ENCODE data around the gene ATP1B2.

ATP1B2 gene

GRCh38 chr17:7644775-7645174 is 6.0 kb upstream of the ATP1B2 start:
- Histone ChIP-seq H3K27me3 (ENCODE audit: insufficient read depth, low read length) (no peaks in the 10 kb centered on the region), H4K20me1 (ENCODE audit: insufficient read depth, low read length) (no peaks in the 10 kb centered on the region), H3K9me3 (ENCODE audit: low read length) (no peaks in the 10 kb centered on the region), H3K4me1 (ENCODE audit: insufficient read depth, low read length, severe bottlenecking) (no peaks in the 10 kb centered on the region), H3K9ac (ENCODE audit: low read length) (no peak overlapping the region), H3K36me3 (ENCODE audit: insufficient read depth, low read length) (no peaks in the 10 kb centered on the region), H3K27ac (ENCODE audit: low read depth, low read length, poor library complexity, severe bottlenecking) (no peak overlapping the region), H3K4me3 (ENCODE audit: low read depth, low read length, poor library complexity, severe bottlenecking) (no peak overlapping the region), H3K79me2 (ENCODE audit: insufficient read depth, low read length) (no peaks in the 10 kb centered on the region), H3K4me2 (ENCODE audit: low read length) (no peak overlapping the region), H3K9me2 (ENCODE audit: low read depth, low read length) (no peaks in the 10 kb centered on the region), H2AFZ (ENCODE audit: low read length) (no peak overlapping the region), H3F3A (ENCODE audit: insufficient read depth, low read length) (no peaks in the 10 kb centered on the region)
- TF ChIP-seq EZH2 (IDR thresholded peaks at IDR 0.05; ENCODE audit: borderline replicate concordance, low read length): no peak
- TF ChIP-seq, protein P1, sequence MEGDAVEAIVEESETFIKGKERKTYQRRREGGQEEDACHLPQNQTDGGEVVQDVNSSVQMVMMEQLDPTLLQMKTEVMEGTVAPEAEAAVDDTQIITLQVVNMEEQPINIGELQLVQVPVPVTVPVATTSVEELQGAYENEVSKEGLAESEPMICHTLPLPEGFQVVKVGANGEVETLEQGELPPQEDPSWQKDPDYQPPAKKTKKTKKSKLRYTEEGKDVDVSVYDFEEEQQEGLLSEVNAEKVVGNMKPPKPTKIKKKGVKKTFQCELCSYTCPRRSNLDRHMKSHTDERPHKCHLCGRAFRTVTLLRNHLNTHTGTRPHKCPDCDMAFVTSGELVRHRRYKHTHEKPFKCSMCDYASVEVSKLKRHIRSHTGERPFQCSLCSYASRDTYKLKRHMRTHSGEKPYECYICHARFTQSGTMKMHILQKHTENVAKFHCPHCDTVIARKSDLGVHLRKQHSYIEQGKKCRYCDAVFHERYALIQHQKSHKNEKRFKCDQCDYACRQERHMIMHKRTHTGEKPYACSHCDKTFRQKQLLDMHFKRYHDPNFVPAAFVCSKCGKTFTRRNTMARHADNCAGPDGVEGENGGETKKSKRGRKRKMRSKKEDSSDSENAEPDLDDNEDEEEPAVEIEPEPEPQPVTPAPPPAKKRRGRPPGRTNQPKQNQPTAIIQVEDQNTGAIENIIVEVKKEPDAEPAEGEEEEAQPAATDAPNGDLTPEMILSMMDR (IDR thresholded peaks at IDR 0.05; ENCODE audit: low read length): no peak

GRCh38 chr17:7646457-7646856 is 4.3 kb upstream of the ATP1B2 start:
- Histone ChIP-seq H3K79me2 (ENCODE audit: insufficient read depth, low read length) (no peaks in the 10 kb centered on the region), H3K27ac (ENCODE audit: low read depth, low read length, poor library complexity, severe bottlenecking) (no peak overlapping the region), H3K4me3 (ENCODE audit: low read depth, low read length, poor library complexity, severe bottlenecking) (no peak overlapping the region), H2AFZ (ENCODE audit: low read length) (no peak overlapping the region), H3K9me2 (ENCODE audit: low read depth, low read length) (no peaks in the 10 kb centered on the region), H3K27me3 (ENCODE audit: insufficient read depth, low read length) (no peaks in the 10 kb centered on the region), H3F3A (ENCODE audit: insufficient read depth, low read length) (no peaks in the 10 kb centered on the region), H3K9me3 (ENCODE audit: low read length) (no peaks in the 10 kb centered on the region), H3K9ac (ENCODE audit: low read length) (no peak overlapping the region), H3K4me2 (ENCODE audit: low read length) (no peak overlapping the region), H3K36me3 (ENCODE audit: insufficient read depth, low read length) (no peaks in the 10 kb centered on the region), H3K4me1 (ENCODE audit: insufficient read depth, low read length, severe bottlenecking) (peaks cover 16% of the 10 kb centered on the region), H4K20me1 (ENCODE audit: insufficient read depth, low read length) (no peaks in the 10 kb centered on the region)
- TF ChIP-seq EZH2 (IDR thresholded peaks at IDR 0.05; ENCODE audit: borderline replicate concordance, low read length): no peak
- TF ChIP-seq, protein P1 (IDR thresholded peaks at IDR 0.05; ENCODE audit: low read length): no peak

- H3K4me2 ChIP-seq (ENCODE audit: low read length): no peak overlapping the region
- H3K4me1 ChIP-seq (ENCODE audit: insufficient read depth, low read length, severe bottlenecking): peaks cover 17% of the 10 kb centered on the region
- H4K20me1 ChIP-seq (ENCODE audit: insufficient read depth, low read length): no peaks in the 10 kb centered on the region
- TF ChIP-seq, protein P1 (IDR thresholded peaks at IDR 0.05; ENCODE audit: low read length): no peak
- no peak for TF ChIP-seq EZH2 (IDR thresholded peaks at IDR 0.05; ENCODE audit: borderline replicate concordance, low read length)
- no peak overlapping the region for H3K4me3 ChIP-seq (ENCODE audit: low read depth, low read length, poor library complexity, severe bottlenecking)
- H3F3A ChIP-seq (ENCODE audit: insufficient read depth, low read length): no peaks in the 10 kb centered on the region
- peaks cover 3% of the 10 kb centered on the region; the same call in 1 of the 2 replicates for H3K27me3 ChIP-seq (ENCODE audit: insufficient read depth, low read length)
- no peak overlapping the region for H2AFZ ChIP-seq (ENCODE audit: low read length)
- H3K9me2 ChIP-seq (ENCODE audit: low read depth, low read length): no peaks in the 10 kb centered on the region
- no peak overlapping the region for H3K27ac ChIP-seq (ENCODE audit: low read depth, low read length, poor library complexity, severe bottlenecking)
- no peaks in the 10 kb centered on the region for H3K36me3 ChIP-seq (ENCODE audit: insufficient read depth, low read length)
- no peaks in the 10 kb centered on the region for H3K79me2 ChIP-seq (ENCODE audit: insufficient read depth, low read length)
- H3K9me3 ChIP-seq (ENCODE audit: low read length): no peaks in the 10 kb centered on the region
- no peak overlapping the region for H3K9ac ChIP-seq (ENCODE audit: low read length)
These were observed 3.7 kb upstream of the ATP1B2 start for GRCh38 chr17:7647018-7647417.
